ENCODE measurements around the gene TADA2B.

Gene TADA2B, protein sequence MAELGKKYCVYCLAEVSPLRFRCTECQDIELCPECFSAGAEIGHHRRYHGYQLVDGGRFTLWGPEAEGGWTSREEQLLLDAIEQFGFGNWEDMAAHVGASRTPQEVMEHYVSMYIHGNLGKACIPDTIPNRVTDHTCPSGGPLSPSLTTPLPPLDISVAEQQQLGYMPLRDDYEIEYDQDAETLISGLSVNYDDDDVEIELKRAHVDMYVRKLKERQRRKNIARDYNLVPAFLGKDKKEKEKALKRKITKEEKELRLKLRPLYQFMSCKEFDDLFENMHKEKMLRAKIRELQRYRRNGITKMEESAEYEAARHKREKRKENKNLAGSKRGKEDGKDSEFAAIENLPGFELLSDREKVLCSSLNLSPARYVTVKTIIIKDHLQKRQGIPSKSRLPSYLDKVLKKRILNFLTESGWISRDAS

DNA sequence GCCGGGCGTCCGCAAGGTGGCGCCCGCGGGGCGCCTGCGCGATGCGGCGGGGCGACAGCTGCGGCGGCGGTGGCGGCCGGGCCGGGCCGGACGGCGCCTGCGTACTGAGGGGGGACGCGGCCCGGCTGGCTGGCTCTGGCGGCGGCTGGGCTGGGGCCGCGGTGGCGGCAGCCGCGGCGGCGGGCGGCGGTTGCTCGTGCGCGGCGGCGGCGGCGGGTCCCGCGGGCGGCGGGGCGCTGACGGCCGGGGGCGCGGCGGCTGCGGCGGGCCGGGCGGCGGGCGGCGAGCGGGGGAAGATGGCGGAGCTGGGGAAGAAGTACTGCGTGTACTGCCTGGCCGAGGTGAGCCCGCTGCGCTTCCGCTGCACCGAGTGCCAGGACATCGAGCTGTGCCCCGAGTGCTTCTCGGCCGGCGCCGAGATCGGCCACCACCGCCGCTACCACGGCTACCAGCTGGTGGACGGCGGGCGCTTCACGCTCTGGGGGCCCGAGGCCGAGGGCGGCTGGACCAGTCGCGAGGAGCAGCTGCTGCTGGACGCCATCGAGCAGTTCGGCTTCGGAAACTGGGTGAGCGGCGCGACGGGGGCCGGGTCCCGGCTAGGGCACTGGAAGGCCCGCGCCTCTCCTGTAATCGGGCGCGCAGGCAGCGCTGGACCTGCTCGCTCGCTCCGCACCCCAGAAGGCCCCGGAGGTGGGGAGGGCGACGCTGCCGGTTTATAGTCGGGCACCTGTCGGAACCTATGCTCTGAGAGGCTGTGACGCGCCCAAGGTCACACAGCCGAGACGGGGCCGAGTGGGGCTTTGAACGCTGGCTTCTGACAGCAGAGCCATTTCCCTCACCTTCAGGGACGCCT lies at the start of gene TADA2B:
TSS of gene TADA2B (plus strand) at position 89 of the 853 bp plus-strand sequence. CDS start at position 297, 208 bp downstream.
- no peak for FAIRE-seq

DNA sequence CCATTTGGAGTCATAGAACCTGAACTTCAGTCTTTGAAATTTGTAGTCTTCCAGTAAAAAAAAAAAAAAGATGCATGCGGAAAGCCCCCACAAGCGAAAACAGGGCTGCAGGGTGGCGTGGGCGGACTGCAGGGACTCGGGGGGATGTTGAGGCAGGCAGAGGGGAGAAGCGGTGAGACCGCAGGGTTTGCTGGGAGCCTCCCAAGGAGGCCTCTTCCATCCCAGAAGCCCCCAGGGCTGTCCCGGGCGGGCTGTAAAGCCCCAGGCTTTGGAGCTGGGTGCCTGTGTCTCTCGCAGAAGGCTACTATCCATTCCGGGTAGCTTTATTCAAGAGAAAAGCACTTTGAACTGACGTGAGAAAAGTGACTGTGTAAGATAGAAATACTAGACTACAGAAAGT lies 46.7 kb upstream of the TADA2B start:
- FAIRE-seq: no peak

- no peak for FAIRE-seq
Measured at GRCh38 chr4:6999172-7000086, 43.7 kb upstream of the TADA2B start.

- no peak for FAIRE-seq
Measured at GRCh38 chr4:7000421-7001176, 42.6 kb upstream of the TADA2B start.

GRCh38 chr4:7001271-7001670 lies 41.9 kb upstream of the TADA2B start:
- no peak for FAIRE-seq

- FAIRE-seq: no peak
Measured at GRCh38 chr4:7002336-7002735, 40.8 kb upstream of the TADA2B start.

GRCh38 chr4:7003176-7003878 lies 39.8 kb upstream of the TADA2B start:
- FAIRE-seq: no peak

GRCh38 chr4:7003879-7004240 lies 39.3 kb upstream of the TADA2B start:
- FAIRE-seq: no peak

GRCh38 chr4:7004331-7004730 lies 38.8 kb upstream of the TADA2B start:
- no peak for FAIRE-seq

GRCh38 chr4:7005571-7005970 lies 37.6 kb upstream of the TADA2B start:
- no peak for FAIRE-seq

GRCh38 chr4:7006411-7006810 lies 36.8 kb upstream of the TADA2B start:
- FAIRE-seq: peak; percentile 12

DNA sequence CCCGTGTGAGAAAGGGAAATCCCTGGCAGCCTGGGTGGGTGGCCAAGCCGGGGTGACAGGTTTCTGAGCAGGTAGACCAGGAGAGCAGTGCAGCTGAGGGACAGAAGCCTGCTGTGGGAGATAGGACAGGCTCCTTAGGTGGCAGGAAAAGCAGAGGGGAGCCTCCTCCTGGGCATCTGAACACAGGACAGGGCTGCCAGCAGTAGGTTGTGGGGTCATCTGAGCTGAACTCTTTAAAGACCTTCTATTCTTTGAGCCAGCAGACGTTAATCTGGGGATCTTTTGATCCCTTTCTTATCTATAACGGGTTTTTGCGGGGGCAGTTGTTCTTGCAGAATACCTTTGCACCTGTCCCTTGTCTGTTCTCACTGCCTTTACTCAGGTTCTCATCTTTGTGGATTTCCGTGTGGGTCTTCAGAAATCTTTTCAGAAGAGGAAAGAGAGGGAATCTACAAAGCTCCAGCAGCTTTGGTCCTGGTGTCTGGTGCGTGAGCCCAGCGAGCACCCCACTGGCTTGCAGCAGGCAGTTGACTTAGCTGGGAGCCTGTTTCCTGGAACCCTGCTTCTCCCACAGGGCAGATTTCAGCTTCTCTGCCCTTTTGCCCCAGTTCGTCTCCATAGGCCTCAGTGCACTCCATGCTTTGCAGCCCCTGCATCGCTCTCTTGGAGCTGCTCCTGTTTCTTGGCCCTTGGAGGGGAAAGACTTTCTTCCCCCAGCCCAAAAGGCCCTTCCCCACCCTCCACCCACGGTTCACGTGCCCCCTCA lies 35.8 kb upstream of the TADA2B start:
- no peak for FAIRE-seq

DNA sequence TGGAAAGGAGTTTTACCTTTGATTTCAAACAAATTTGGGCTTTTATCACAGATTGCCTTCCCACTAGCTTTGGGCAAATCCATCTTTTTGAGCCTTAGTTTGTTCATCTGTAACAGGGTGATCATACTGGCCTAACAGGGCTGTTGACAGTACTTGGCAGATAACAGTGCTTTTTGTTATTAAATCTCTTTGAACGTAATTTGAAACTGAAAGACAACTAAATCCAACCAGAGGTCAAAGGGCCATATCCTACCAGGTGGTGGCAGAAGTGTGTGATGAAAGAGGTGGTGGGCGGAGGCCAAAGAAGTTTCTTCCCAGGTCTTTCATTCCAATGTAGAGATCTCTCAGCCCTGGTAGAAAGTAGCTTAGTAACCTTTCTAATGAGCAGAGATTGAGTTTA lies 35.2 kb upstream of the TADA2B start:
- no peak for FAIRE-seq

GRCh38 chr4:7009564-7009963 lies 33.6 kb upstream of the TADA2B start:
- no peak for FAIRE-seq

DNA sequence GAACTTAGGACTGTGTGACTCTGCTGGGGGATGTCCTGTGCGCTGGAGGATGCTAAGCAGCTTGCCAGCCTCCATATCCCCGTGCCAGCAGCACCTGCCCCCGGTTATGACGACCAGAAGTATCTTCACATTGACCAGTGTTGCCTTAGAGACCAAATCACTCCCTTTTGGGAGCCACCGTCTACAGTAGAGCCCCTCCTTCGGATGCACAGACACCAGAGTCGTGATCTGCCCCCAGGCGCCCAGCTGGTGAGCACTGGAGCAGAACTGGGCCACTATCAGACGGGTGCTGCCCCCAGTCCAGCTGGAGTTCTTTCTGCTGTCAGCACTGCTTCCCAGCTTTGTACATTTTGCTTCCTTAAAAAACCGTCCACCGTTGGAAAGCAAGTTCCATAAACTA lies 30.0 kb upstream of the TADA2B start:
- FAIRE-seq: no peak

DNA sequence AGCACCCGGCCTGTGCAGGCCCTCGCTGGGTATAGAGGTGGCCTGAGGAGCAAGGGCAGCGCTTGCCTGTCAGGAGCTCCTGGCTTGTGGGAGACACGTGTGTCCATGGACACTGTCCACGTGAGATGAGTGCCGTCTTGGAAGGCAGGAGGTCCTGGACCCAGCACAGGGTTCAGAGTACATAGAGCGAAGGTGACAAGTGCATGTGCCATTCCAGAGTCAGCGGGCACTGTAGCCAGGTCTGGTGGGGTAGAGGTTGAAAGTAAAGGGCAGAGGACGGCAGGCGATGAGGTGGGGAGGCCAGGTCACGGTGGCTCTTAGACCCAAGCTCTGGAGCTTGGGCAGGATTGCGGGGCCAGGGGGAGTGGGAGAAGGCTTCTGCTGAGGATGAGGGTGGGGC lies 28.4 kb upstream of the TADA2B start:
- no peak for FAIRE-seq

GRCh38 chr4:7015383-7016035 lies 27.7 kb upstream of the TADA2B start:
- no peak for FAIRE-seq

GRCh38 chr4:7016086-7016485 lies 27.1 kb upstream of the TADA2B start:
- no peak for FAIRE-seq

DNA sequence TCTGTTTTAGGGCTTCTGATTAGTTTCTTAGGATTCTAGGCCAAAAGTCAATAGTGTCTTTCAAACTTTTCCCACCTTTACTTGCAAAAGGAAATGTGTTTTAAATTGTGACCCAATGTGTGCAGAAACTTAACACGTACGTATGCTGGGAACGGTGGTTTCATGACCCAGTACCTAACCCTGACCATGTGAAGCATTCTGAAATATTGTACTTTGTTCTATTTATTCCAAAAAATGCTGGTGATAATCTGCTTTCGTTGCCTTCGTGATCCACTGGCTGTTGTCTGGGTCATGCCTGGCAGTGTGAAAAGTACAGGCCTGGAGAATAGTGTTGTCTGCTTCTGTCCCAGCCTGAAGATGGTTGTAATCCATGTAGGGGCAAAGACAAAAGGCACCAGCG lies 26.7 kb upstream of the TADA2B start:
- FAIRE-seq: no peak

GRCh38 chr4:7017446-7018048 lies 25.6 kb upstream of the TADA2B start:
- FAIRE-seq: no peak

All from endometrium (tissue), 2 donors.